NCI-H1436 (cell line): ENCODE results near the gene CYP11A1.
"Not testable (repeated sequence)": the region's sequence is repeated elsewhere in the genome, so short reads cannot be mapped to it uniquely, and the experiment has no call there.

Experiments used
- DNase-seq: peaks from one replicate; lab custom pipeline; 2025; lab: John Stamatoyannopoulos, UW

CYP11A1 gene

GRCh38 chr15:74374648-74375302, 7.3 kb upstream of the CYP11A1 start:
- DNase-seq: no peak

- peak; percentile 90 for DNase-seq
Measured at GRCh38 chr15:74373731-74374647, 6.5 kb upstream of the CYP11A1 start.

- no peak for DNase-seq
Measured at GRCh38 chr15:74373056-74373650, 5.7 kb upstream of the CYP11A1 start.

GRCh38 chr15:74370471-74370870, 3.0 kb upstream of the CYP11A1 start:
- no peak for DNase-seq

GRCh38 chr15:74369756-74370155, 2.3 kb upstream of the CYP11A1 start:
- no peak for DNase-seq

- DNase-seq: no peak
Measured at GRCh38 chr15:74369084-74369745, 1.8 kb upstream of the CYP11A1 start.

- DNase-seq: no peak
Measured at GRCh38 chr15:74368121-74368520, 675 bp upstream of the CYP11A1 start.

GRCh38 chr15:74365598-74366445, 1.6 kb downstream of the CYP11A1 start:
- no peak for DNase-seq

GRCh38 chr15:74364936-74365597, 2.4 kb downstream of the CYP11A1 start:
- no peak for DNase-seq

GRCh38 chr15:74362482-74362881, 5.0 kb downstream of the CYP11A1 start:
- no peak for DNase-seq

GRCh38 chr15:74360855-74361254, 6.6 kb downstream of the CYP11A1 start:
- DNase-seq: not testable (repeated sequence)

- not testable (repeated sequence) for DNase-seq
Measured at GRCh38 chr15:74359376-74359775, 8.1 kb downstream of the CYP11A1 start.

GRCh38 chr15:74357514-74357913, 9.9 kb downstream of the CYP11A1 start:
- not testable (repeated sequence) for DNase-seq

- not testable (repeated sequence) for DNase-seq
Measured at GRCh38 chr15:74356050-74356449, 11.4 kb downstream of the CYP11A1 start.

GRCh38 chr15:74353992-74354391, 13.5 kb downstream of the CYP11A1 start:
- DNase-seq: not testable (repeated sequence)

- no peak for DNase-seq
Measured at GRCh38 chr15:74352393-74352910, 15.0 kb downstream of the CYP11A1 start.

- DNase-seq: no peak
Measured at GRCh38 chr15:74351670-74352069, 15.8 kb downstream of the CYP11A1 start.

- DNase-seq: no peak
Measured at GRCh38 chr15:74350295-74351275, 16.9 kb downstream of the CYP11A1 start.

- DNase-seq: no peak
Measured at GRCh38 chr15:74349241-74349778, 18.1 kb downstream of the CYP11A1 start.
